HG03521 (cell line): Measurements from ENCODE around the gene ZCCHC18.
A peak's percentile ranks its signal among the peaks of the same experiment; 100 is the strongest.

ENCODE experiments used
- ATAC-seq: cut with Tn5 transposase; IDR thresholded peaks from one replicate; pipeline ENCODE4 v1.9.1; 2021; ENCODE audit warnings: mild to moderate bottlenecking, moderate library complexity; ENCODE audit not compliant: unreplicated experiment

Gene ZCCHC18

DNA sequence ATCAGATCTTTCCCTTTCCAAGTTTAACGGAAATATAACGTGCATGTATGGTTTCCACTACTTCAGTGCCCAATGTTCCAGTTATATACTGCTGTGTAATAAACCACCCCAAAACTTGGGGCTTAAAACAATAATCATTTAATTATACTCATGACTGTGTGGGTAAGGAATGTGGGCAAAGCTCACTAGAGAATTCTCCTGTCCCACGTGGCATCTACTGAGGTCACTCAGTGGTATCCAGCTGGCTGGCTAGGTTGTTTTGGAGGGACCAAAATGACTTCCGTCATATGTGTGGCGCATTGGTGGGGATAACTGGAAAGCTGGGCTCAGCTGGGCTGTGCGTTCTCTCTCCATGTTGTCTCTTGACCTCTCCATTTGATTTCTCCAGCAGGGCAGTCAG lies 18.5 kb downstream of the ZCCHC18 start:
- ATAC-seq, result no peak

DNA sequence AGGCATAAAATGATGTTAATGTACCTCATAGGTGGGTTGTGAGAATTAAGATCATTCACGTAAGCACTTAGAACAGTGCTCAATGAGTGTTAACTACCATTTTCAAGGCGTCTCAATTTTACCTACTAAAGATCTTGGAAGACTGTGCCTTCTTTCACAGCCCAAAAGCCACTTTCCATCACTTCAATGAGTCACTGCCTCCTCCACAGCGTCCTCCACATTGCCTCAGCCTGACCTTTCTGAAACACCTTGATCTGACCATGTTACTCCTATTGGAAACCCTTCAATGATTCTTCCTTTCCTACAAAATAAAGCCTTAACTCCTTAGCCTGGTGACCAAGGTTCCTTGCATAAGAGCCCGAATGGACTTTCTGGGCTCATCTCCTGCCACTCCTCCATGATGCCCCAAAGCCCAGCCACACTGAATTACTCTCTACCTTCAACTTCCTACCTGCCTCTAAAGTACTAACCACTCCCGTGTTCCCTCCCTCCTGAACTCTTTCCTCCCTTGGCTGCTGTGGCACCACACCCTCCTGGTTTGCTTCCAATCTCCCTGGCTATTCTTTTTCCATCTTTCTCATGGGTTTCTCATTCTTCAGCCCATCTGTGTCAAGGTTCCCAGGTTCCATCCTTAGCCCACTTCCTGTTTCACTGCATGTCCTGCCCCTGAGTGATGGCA lies 22.4 kb downstream of the ZCCHC18 start:
- no peak for ATAC-seq

GRCh38 chrX:104135677-104136076 lies 23.4 kb downstream of the ZCCHC18 start:
- no peak for ATAC-seq

DNA sequence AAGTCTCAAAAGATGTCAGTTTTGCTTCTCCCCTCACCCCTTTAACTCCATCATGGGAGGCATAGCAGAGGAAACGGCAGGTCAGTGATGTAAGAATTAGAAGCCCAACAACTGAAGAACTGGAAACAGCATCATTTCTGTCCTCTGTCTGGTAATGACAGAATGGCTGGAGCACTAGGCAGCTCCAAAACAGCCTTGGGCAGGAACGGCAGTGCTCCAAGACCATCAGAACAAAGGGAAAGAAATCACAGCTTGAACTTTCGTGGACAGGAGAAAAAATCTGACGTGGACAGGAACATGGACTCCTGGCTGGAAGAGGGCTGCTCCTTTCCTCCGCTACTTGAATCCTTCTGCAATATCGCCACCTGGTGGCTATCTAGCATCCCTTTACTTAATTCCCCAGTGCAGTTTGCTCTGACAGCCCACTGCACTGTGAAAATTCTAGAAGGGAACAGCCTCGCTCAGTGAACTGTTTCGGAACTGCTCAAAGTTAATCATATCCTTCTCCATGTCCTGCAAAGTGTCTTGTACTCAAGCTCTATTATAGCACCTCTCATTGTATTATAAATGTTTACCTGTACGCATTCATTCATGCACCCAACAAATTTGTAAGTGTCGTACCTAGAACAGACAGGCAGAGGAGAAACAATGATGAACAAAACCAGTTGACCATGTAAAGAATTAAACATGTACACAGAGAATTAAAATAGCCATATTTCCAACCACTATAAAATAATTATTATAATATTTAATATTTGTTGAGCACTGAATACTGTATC lies 24.1 kb downstream of the ZCCHC18 start:
- ATAC-seq, result no peak

DNA sequence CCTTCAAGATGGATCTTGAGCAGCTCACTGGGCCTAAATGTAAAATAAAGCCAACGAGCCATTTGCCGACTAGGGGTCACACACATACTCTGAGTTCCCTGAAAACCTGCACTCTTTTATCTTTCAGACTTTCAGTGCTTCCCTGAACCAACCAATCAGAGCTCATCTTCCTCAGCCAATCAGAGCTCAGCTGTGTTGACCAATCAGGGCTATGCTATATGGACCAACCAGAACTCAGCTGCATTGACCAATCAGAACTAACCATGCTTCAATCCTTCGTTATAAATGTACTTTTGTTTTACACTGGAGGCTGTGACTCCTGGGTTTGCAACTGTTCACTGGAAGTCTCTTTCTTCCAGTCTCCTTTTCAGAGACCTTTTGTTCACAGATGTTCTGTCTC lies 25.2 kb downstream of the ZCCHC18 start:
- no peak for ATAC-seq

GRCh38 chrX:104141087-104141760 lies 28.9 kb downstream of the ZCCHC18 start:
- ATAC-seq, result no peak

GRCh38 chrX:104151037-104151436 lies 38.7 kb downstream of the ZCCHC18 start:
- no peak for ATAC-seq

GRCh38 chrX:104156630-104157529 lies 44.6 kb downstream of the ZCCHC18 start, which contains the start of gene SLC25A53:
TSS of gene SLC25A53 (minus strand) at chrX:104157009. CDS start at chrX:104105257, 51,752 bp downstream.
- peak; percentile 94 for ATAC-seq
